ENCODE results near the gene ASPG.

ASPG gene

GRCh38 chr14:104107611-104108569 is 22.4 kb downstream of the ASPG start:
- no peak for TF ChIP-seq CTCF (IDR thresholded peaks at IDR 0.05; ENCODE audit: borderline replicate concordance, control extremely low read depth, extremely low read depth, insufficient read depth, missing control alignments)
- DNase-seq (ENCODE audit: low spot score): no peak
- in situ Hi-C loops (cut with MboI; ENCODE audit: low sequenced_read_pairs, unreplicated experiment): no loop called here

DNA sequence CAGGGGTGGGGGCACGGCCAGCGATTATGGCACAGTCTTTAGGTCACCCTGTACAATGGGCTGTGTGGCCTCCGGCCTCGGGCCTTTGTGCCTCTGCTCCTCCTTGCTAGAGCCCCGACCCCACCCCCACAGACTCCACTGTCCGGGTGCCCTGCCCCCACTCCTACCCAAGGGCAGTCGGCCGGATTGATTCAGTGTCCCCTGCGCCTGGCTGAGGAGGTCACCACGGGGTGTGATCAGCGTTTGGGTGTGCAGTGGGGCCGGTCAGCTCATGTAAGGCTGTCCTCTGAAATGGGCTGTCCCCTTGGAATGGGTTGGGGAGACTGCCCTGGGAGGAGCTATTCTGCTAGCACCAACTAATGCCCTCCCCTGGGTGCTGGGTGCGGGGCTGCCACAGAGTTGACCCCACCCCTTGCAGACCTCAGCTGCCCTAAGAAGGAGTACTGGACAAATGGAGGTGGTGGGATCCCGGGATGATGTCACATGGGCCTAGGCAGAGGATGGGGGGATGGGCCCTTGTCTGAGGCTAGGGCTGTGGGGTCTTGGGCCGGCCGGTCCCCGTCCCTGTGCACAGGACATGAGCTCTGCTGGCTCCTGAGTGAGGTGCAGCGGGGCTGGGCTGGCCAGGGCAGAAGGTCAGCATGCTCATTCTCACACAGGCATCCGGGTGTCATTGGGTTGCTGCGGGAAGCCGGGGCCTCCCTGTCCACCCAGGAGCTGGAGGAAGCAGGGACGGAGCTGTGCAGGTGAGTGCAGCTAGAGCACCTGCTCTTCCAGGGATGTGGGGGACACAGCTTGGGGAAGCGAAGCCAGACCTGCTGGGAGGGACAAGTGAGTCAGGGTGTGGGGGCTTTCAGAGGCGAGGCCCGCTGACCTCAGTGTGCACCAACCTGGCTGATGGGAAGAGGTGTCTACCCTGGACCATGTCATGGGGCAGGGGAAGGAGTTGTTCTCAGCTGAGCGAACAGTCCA is 23.4 kb downstream of the ASPG start:
- in situ Hi-C loops (cut with MboI; ENCODE audit: low sequenced_read_pairs, unreplicated experiment): no loop called here
- no peak for TF ChIP-seq CTCF (IDR thresholded peaks at IDR 0.05; ENCODE audit: borderline replicate concordance, control extremely low read depth, extremely low read depth, insufficient read depth, missing control alignments)
- DNase-seq (ENCODE audit: low spot score): no peak

GRCh38 chr14:104109731-104110361 is 24.3 kb downstream of the ASPG start:
- no peak for DNase-seq (ENCODE audit: low spot score)
- in situ Hi-C loops (cut with MboI; ENCODE audit: low sequenced_read_pairs, unreplicated experiment): no loop called here

DNA sequence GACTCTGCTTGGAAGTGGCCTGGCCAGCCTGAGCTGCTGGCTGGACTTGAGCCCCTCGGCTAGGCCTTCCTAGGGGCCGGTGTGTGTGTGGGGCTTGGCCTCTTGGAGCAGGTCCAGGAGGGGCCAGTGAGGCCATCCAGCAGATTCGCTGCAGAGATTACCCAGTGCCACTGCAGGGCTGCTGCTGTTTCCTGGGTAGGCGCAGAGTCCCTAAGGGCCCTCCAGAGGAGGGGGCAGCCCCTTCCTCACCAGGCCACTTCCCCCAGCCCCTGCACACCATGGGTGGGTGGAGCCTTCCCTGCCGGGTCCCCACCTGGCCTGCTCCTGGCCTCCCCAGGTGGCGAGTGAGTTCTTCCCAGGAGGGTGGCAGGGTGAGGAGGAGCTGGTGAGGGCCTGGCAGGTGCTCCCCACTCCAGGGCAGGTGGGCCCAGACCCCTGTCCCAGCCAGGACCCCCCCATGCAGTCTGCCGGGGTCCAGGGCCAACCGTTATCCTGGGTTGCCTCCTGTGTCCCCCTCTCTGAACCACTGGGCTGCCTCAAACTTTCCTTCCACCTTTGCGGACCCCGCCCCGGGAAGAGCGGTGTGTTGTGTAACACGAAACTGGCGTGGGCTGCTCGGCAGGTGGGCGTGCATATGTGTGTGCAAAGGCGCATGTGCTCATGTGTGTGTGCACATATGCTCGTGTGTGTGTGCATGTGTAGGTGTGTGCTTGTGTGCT is 25.1 kb downstream of the ASPG start:
- TF ChIP-seq CTCF (IDR thresholded peaks at IDR 0.05; ENCODE audit: borderline replicate concordance, control extremely low read depth, extremely low read depth, insufficient read depth, missing control alignments): no peak
- no peak for DNase-seq (ENCODE audit: low spot score)

More at GRCh38 chr14:104109731-104110361, 24.3 kb downstream of the ASPG start:
- TF ChIP-seq CTCF (IDR thresholded peaks at IDR 0.05; ENCODE audit: borderline replicate concordance, control extremely low read depth, extremely low read depth, insufficient read depth, missing control alignments): no peak

DNA sequence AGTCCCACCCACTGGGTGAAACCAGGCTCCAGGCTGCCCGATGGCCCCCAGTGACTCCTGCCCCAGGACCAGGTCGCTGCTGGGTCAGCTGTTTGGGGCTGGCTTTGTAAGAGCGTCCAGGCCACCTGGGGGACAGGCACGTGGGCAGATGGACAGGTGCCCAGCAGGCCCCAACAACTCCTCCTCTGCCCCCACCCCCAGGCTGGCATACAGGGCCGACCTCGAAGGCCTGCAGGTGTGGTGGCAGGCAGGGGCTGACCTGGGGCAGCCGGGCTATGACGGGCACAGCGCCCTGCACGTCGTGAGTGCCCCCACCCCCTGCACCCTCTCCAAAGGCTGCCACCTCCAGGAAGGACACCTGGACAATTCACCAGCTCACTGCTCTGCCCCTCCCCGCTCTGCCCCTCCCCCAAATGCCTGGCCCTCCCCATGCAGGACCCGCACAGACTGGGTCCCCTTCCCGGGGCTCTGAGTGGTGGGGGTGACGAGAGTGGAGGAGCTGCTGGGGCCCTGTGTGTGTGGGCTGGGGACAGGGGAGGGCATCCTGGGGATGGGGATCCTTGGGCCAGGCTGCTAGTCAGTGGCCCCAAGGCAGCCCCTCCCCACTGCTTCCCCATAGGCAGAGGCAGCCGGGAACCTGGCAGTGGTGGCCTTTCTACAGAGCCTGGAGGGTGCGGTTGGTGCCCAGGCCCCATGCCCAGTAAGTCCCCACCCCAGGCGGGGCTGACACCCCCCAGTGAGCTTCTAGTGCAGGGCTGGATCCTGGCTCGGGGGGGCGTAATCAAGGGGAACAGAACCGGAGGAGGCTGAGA is 26.0 kb downstream of the ASPG start:
- no peak for TF ChIP-seq CTCF (IDR thresholded peaks at IDR 0.05; ENCODE audit: borderline replicate concordance, control extremely low read depth, extremely low read depth, insufficient read depth, missing control alignments)
- DNase-seq (ENCODE audit: low spot score): no peak
- in situ Hi-C loops (cut with MboI; ENCODE audit: low sequenced_read_pairs, unreplicated experiment): no loop called here

More for the DNA sequence above, 25.1 kb downstream of the ASPG start:
- in situ Hi-C loops (cut with MboI; ENCODE audit: low sequenced_read_pairs, unreplicated experiment): no loop called here
